Middle frontal gyrus (tissue), 1 donor: ENCODE data around the gene COPE.
"Not testable (repeated sequence)": the region's sequence is repeated elsewhere in the genome, so short reads cannot be mapped to it uniquely, and the experiment has no call there.

Source experiments
- DNase-seq: peaks from one replicate; pipeline ENCODE4 v3.0.0-alpha.2; 2015; ENCODE audit warnings: low spot score; ENCODE audit errors: extremely low spot score

The COPE gene

DNA sequence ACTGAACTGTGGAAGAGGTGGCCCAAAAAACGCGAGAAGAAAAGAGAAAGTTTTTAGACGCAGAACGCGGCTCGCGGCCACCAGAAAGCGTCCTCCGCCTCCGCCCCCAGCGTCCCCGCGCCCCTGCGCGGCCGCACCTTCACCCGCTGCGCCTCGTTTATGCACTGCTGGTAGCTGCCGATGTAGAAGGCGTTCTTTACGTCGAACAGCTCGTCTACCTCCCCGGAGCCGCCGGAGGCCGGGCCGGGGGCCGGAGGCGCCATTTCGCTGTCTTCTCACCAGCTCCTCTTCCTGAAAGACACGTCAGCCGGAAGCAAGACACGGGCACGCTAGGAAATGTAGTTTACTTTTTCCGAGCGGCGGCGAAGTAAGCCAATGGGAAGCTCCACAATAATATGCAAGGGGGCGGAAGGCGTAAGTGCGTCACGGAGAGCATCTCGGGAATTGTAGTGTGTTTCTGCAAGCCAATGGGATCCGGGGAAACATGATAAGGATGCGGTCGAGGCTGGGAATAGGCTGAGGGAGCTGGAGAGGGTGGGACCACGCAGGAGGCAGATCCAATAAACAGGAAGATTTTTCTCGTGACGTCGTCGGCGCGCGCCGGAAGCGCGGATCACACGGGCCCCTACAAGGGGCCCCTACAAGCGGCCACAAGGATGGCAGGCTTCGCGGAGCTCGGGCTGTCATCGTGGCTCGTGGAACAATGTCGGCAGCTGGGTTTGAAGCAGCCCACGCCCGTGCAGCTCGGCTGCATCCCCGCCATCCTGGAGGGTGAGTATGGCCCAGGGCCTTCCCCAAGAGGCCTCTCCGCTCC is at the start of gene COPE, which contains the start of gene DDX49:
TSS of gene COPE (minus strand) at position 302 of the 814 bp plus-strand sequence. CDS start at position 263, 39 bp downstream.
TSS of gene DDX49 (plus strand) at position 630 of the 814 bp plus-strand sequence. CDS start at position 657, 27 bp downstream.
- DNase-seq, result peak; percentile 99

DNA sequence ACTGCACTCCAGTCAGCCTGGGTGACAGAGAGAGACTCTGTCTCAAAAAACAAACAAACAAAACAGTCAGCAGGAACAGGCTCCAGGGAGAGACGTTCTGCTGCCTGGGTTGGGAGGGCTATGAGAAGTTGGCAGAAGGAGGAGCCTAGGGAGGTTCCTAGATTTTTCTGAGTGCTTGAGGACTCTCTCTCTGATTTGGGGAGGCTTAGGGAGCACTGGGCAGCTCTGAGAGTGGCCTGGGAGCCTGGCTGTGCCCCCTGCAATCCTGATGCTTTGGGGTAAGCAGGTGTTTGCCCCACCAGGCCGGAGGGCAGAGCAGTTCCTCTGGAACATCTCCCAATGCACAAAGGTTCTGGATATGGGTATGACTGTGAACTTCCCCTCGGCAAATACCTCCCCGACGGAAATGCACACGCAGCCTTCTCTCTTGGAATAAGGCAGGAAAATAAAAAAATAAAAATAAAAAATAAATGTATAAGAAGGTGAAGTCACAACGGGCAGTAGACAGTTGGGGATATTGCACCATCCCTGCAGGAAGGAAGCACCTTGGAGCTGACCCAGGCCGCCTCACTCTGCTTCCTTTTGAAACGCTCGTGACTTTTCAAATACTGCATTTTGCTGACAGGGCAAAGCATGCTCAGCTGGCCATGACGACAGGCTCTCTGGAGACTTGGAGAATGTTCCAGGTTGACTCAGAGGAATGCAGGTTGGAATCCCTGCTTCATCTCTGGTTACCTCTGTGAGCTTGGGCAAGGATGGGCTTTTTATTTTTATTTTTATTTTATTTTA is 48.4 kb upstream of the COPE start:
- DNase-seq, result no peak

DNA sequence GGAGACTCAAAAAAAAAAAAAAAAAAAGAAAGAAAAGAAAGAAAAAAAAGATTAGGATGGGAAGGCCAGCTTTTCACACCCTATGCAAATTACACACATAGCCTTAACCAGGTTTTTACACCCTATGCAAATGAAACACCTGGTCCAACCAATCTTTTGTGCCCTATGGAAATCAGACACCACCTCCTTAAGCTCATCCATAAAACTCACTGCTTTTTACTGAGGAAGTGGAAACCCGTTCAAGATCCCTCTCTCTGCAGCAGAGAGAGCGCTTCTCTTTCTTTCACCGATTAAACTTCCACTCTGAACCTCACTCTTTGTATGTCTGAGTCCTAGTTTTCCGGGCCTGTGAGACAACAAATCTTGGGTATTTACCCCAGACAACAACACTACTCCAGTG is 47.1 kb upstream of the COPE start:
- no peak for DNase-seq

DNA sequence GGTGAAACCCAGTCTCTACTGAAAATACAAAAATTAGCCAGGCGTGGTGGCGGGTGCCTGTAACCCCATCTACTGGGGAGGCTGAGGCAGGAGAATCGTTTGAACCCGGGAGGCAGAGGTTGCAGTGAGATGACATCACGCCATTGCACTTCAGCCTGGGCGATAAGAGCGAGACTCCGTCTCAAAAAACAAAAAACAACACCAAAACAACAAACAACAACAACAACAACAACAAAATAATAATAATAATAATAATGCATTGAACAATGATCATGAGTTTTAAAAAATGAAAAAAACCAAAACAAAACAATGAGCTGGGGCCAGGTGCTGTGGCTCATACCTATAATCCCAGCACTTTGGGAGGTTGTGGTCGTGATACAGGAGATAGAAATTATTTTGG is 44.9 kb upstream of the COPE start:
- DNase-seq, result no peak

DNA sequence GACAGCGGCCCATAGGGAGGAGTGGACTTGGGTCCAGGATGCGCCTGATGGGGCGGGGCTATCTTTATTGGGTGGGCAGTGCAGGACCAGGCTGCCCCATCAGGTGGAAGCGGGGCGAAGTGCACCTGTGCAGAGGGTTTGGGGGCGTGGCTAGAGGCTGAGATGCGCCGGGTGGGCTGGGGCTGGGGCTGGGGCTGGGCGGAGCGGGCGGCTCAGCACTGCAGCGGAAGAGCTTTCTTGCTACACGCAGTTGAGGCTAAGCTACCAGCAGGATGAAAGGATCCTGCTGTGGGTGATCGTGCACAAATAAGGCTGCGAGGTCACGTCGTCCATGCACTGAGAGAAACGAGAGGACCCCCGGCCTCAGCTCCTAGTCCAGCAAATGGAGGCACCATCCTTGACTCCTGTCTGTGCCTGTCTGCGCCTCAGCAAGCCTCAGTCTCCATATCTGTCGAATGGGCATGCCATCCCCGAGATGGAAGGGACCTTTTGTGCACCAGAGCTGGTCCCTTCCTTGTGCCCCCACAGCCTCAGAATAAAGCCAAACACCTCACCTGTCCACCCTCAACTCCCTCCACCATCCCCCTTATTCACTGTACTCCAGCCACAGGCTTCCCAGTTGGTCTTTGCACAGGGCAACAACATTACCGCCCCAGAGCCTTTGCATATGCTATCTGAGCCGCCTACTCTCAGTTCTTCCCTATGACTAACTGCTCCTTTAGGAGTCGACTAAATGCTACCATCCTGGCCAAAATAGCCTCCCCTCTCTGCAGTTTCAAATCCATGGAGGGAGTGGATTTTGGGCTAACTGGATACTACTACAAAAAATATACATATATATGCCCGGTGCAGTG is 42.8 kb upstream of the COPE start:
- no peak for DNase-seq

DNA sequence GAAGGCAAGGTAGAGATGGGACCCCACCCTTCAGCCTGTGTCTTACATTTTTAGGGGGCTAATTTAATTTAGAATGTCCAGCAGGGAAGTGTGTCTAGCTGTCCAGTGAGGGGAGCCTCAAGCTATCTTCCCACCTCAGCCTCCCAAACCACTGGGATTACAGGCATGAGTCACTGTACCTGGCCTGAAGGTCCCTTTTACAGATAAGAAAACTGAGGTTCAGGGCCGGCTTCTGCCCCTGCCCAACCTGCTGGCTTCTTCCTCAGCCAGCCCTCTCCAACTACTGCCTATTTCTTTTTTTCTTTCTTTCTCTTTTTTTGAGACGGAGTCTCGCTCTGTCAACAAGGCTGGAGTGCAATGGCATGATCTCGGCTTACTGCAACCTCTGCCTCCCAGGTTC is 41.2 kb upstream of the COPE start:
- DNase-seq, result no peak

DNA sequence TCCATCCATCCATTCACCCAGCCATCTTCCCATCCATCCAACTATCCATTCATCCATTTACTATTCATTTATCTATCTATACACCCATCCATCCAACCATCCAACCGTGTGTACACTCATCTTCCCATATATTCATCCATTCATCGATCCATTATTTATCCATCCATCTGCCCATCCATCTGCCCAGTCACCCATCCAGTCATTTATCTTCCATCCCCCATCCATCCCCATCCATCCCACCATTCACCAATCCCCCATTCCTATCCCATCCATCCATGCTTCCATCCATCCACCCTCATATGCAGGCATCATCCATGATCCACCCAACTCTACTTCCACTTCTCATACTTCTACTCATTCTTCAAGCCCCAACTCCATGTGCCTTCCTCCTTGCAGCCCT is 35.9 kb upstream of the COPE start:
- no peak for DNase-seq

DNA sequence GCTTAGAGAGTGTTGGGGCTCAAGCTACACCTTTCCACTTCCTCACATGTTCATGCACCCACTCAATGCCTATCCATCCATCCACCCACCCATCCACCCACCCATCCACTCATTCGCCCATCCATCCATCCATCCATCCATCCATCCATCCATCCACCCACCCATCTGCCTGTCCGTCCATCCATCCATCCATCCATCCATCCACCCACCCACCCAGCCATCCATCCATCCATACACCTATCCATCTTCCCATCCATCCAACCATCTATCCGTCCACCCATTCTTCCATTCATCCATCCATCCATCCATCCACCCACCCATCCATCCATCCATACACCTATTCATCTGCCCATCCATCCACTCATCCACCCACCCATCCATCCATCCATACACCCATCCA is 34.9 kb upstream of the COPE start:
- no peak for DNase-seq

DNA sequence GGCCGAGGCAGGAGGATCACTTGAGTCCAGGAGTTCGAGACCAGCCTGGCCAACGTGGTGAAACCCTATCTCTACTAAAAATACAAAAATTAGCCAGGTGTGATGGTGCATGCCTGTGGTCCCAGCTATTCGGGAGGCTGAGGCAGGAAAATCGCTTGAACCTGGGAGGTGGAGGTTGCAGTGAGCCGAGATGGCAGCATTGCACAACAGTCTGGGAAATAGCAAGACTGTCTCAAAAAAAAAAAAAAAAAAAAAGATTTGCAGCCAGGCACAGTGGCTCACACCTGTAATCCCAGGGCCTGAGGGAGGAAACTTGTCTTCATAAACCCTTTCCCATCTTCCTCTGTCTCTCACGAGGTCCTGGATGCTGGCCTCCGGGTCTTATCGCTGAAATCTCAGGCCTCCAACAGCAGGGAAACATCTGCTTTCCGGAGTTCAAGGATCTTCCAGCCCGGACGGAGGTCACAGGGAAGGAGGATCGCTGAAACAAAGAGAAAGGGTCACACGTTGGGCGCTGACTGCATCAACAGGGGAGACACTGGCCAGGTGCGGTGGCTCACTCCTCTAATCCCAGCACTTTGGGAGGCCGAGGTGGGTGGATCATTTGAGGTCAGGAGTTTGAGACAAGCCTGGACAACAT is 33.3 kb upstream of the COPE start:
- not testable (repeated sequence) for DNase-seq

DNA sequence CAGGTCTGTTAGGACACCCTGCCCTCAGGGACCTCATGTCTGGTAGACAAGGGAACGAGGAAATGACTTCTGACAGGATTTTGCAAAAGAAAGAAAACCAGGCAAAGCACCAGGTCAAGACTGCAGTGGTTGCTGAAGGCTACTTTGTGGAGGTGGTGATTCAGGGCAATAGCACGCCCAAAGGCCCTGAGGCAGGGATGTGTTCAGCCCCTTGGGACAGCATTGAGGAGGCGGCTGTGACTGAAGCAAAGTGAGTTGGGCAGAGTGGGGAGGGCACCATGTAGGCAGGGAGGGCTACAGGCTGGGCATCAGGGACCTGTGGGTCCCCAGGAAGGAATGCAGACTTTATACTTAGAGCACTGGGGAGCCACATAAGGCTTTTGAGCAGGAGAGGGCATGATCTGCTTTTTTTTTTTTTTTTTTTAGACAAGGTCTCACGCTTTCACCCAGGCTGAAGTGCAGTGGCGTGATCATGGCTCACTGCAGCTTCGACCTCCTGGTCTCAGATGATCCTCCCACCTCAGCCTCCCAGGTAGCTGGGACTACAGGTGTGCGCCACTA is 32.6 kb upstream of the COPE start:
- DNase-seq, result no peak

DNA sequence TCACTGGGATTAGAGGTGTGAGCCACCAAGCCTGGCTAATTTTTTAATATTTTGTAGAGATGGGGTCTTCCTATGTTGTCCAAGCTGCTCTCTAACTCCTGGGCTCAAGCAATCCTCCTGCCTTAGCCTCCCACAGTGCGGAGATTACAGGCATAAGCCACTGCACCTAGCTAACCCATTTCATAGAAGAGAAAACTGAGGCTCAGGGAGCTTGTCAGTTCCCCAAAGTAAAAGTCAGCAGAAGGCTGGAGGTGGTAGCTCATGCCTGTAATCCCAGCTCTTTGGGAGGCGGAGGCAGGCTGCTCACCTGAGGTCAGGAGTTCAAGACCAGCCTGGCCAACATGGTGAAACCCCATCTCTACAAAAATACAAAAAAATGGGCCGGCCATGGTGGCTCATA is 30.7 kb upstream of the COPE start:
- no peak for DNase-seq

DNA sequence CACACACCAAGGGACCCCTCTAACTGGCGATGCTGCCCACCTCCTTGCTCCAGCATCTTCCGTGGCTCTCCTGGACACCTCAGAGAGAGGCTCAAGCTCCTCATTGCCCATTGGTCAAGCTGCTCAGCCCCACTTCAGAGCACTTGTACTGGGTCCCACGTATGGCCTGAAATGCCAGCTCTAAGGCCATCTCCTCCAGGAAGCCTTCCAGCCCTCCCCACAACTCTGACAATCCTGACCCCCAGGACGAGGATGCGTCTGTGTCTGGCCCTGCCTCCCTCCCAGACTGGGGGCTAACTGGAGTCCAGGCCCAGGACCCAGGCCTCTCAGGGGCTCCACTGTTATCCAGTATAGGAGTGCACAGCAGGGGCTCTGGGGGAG is 29.8 kb upstream of the COPE start:
- DNase-seq, result no peak

DNA sequence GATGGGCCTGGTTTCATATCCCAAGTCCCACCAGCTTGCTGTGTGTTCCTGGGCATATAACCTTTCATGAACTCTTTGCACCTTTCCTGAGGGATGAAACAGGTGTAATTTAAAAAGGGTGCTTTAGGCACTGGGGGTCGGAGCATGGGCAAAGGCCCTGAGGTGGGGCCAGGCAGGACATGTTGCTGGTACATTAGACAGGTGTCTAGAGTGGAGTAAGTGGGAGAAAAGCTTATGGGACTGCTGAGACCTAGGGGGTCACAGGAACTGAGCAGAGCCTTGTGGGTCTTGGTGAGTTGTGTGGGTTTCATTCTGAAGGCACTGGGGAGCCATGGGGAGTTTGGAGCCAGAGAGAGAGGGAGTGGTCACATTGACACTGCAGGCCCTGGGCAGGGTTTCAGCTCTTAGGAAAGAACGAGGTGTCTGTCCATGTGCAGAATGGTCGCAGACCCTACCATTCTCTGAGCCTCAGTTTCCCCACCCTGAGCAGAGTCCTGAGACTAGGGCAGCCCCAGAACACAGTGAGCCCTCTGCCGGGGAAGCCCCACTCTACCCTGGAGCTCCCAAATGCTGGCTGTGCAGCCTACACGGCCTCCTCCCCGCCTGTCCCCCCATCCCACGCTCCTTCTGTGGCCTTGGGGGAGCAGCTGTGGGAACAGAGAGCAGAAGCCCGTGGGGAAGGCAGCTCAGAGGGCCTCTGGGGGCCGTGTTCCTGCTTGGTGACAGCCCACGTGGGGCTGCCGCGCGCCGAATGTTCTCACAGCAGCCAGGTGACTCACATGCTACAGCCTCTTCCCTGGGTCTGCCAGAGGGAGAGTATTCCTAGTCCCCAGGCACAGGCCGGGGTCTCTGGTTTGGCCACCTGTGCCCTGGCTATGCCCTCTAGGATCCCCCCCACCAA is 29.1 kb upstream of the COPE start:
- DNase-seq, result no peak

DNA sequence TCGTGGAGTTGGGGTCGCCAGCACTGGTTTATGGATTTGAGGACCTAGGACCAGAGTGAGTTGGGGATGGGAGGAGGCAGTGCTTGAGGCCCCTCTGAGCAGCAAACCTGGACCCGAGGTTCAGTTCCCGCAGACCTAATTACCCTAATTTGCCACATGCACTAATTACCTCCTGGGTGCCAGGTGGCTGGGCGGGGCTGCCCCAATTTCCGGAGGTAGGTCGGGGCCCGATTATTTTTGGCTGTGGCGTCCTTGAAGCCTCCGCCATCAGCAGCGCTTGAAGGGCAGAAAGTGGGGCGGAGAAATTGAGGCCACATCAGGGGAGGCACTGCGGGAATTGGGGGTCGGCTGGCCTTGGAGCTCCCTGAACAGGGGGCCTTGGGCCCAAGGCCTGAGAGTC is 27.7 kb upstream of the COPE start:
- no peak for DNase-seq

DNA sequence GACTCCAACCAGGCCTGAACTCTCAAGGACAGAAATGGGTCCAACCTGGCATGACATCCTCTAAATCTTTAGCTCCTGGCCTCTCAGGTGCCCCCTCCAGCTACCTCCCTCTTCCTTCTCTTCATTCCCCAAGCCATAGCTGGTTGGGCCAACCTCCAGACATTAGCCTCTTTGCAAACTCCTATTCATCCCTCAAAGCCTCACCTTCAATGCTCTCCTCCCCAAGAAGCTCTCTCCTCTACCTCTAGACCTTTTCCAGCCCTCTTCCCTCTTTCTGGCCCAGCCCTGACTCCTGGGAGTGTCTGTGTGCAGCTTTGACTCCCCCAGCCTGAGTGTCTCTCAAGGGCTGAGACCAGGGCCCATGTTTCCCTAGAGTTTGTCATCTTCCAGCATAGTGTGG is 27.1 kb upstream of the COPE start:
- DNase-seq, result no peak

DNA sequence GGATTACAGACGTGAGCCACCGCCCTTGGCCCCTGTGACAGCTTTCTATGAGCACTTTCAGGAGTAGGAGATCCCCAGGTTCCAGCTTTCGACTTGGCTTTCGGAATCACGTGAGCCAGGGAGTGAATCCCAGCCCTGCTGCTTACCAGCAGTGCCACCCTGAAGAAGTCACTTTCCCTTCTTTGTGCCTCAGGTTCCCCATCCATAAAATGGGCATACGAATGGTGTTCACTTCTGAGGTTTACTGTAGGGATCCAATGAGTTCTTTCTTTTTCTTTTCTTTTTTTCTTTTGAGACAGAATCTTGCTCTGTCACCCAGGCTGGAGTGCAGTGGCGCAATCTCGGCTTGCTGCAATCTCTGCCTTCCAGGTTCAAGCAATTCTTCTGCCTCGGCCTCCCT is 26.1 kb upstream of the COPE start:
- DNase-seq, result no peak

DNA sequence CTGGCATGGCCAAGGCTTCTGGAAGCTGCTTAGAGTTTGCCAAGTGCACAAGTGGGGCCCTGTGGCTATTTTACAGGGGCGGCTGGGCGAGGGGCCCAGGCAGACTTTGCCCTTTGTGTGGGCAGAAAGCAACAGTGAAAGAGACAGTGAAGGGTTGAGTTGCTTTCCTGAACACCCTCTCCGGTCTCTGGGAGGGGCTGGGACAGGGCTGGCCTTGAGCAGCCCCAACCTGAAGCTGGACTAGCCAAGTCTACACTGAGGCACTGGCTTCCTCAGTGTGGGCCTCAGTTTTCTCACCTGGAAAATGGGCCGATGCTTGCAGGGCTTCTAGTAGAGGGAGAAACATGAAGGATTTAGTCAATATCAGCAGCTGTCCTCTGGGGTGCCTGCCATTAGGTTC is 24.3 kb upstream of the COPE start:
- DNase-seq, result no peak

DNA sequence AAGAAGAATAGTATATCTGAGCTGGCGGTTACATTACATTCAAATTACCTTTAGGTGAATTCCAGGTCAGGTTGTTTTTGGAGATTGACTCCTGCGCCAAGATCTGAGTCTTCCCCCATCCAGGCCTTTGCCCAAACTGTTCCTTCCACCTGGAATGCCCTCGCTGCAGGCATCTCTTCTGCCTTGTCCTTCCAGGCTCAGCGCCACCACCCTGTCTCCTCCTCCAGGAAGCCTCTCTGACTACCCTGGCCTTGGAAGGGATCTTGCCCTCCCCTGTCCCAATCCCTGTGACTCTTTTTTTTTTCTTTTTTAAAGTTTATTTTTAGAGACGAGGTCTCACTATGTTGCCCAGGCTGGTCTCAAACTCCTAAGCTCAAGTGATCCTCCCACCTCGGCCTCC is 23.5 kb upstream of the COPE start:
- no peak for DNase-seq

DNA sequence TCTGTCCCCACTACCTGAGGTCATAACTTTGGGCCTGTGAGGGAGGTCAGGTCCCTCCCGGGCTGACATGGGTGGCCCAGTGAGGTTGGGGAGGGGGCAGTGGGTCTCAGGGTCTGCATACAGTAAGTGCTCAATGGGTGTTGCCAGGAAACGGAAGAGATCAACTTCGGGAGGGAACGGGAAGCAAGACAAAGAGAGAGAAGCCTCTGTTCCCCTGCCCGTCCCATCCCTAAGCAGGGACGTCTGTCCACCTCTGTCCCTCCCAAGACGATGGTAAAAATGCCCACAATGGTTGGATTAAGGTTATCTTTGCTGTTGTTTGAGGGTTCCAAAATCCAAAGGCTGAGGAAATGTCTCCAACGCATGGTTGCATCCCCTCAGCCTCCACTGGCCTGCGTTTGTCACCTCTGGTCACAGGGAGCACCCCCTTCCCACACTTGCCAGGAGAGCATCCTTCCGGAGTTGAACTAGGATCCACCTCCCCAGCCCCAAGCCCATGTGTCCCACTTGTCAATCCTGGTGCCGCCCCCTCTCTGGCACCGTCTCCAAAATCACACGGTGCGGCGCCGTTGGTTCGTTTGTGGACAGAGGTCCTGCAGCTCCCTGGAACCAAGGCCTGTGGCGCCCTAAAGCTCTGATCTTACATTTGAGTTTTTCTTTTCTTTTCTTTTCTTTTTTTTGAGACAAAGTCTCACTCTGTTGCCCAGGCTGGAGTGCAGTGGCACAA is 22.6 kb upstream of the COPE start:
- DNase-seq, result no peak
